ENCODE results near the gene SPATA31E1. TPM values are rescaled to one million over a fixed set of nuclear protein-coding genes. Genes with fewer than 3 reads are reported as not detected.

The SPATA31E1 gene
- total and polyA plus RNA-seq, 10 of the 15 experiments (the other 5 are each of a cell fraction or from before 2014, with no cell fraction given): not detected

GRCh38 chr9:87869082-87869481 lies 13.6 kb upstream of the SPATA31E1 start:
- CTCF ChIA-PET: no interaction called here
- RAD21 ChIA-PET (ENCODE audit: unreplicated experiment): no interaction called here
- no TSS peak for BruUV-seq (replicated peaks)
- ATAC-seq: no peak
- no peak for TF ChIP-seq ZSCAN29 (IDR thresholded peaks at IDR 0.05)
- TF ChIP-seq JUND (IDR thresholded peaks at IDR 0.05; ENCODE audit: low read depth, low read length): no peak
- no peak for TF ChIP-seq PAX5 (IDR thresholded peaks at IDR 0.05; ENCODE audit: borderline replicate concordance, low read depth, low read length)
- TF ChIP-seq ZNF207 (IDR thresholded peaks at IDR 0.05; ENCODE audit: borderline replicate concordance): no peak
- TF ChIP-seq IKZF2 (IDR thresholded peaks at IDR 0.05): no peak
- no peak for TF ChIP-seq PKNOX1 (IDR thresholded peaks at IDR 0.05)
- TF ChIP-seq SIX5 (IDR thresholded peaks at IDR 0.05; ENCODE audit: low read depth, low read length, severe bottlenecking): no peak
- TF ChIP-seq SIN3A (IDR thresholded peaks at IDR 0.05; ENCODE audit: low read depth, low read length): no peak
- TF ChIP-seq E4F1 (IDR thresholded peaks at IDR 0.05; ENCODE audit: borderline replicate concordance, partially characterized antibody): no peak
- TF ChIP-seq SMAD5 (IDR thresholded peaks at IDR 0.05; ENCODE audit: low read depth): no peak
- no peak for TF ChIP-seq MTA3 (IDR thresholded peaks at IDR 0.05; ENCODE audit: borderline replicate concordance, low read length)
- TF ChIP-seq SRF (IDR thresholded peaks at IDR 0.05; ENCODE audit: low read depth in 2 of 2, low read length in 2 of 2): no peak
- no peak for TF ChIP-seq CHD1 (IDR thresholded peaks at IDR 0.05; ENCODE audit: low read depth, low read length)
- no peak for TF ChIP-seq STAT1 (conservative IDR thresholded peaks at IDR 0.05)
- TF ChIP-seq MTA2 (IDR thresholded peaks at IDR 0.05; ENCODE audit: low read depth): no peak
- no peak for TF ChIP-seq ATF7 (IDR thresholded peaks at IDR 0.05; ENCODE audit: low read depth)
- no peak for TF ChIP-seq MYB (IDR thresholded peaks at IDR 0.05; ENCODE audit: borderline replicate concordance, low read depth, low read length)
- FAIRE-seq: no peak
- Histone ChIP-seq H3K9ac (ENCODE audit: control insufficient read depth, insufficient read depth, low read length) (no peak overlapping the region), H3K79me2 (ENCODE audit: control insufficient read depth, insufficient read depth, low read length) (no peaks in the 10 kb centered on the region), H3K36me3 (ENCODE audit: control insufficient read depth in 2 of 2, insufficient read depth in 2 of 2, low read length in 1 of 2) (no peaks in the 10 kb centered on the region), H3K27ac (ENCODE audit: control insufficient read depth, insufficient read depth) (no peak overlapping the region), H3K27me3 (replicated peaks in 1 of 2; ENCODE audit: control insufficient read depth in 2 of 2, insufficient read depth in 2 of 2, low read length in 1 of 2) (no peaks in the 10 kb centered on the region; a peak in 1 of 4 replicates), H2AFZ (ENCODE audit: control insufficient read depth, low read depth, low read length) (no peak overlapping the region), H3K9me3 (replicated peaks; ENCODE audit: control insufficient read depth, insufficient read depth, low read length) (no peaks in the 10 kb centered on the region), H3K4me2 (ENCODE audit: control insufficient read depth, insufficient read depth) (no peak overlapping the region), H3K4me3 (no peak overlapping the region), H3K4me1 (ENCODE audit: control insufficient read depth, insufficient read depth, low read length) (no peaks in the 10 kb centered on the region), H4K20me1 (ENCODE audit: control insufficient read depth, insufficient read depth) (no peaks in the 10 kb centered on the region)
- in situ Hi-C loops (cut with MboI): no loop called here
- intact Hi-C loops (cut with micrococcal nuclease; ENCODE audit: unreplicated experiment): no loop called here
- no peak for DNase-seq (ENCODE audit: low read depth, low spot score)
- WGBS (ENCODE audit: insufficient coverage, insufficient replicate concordance, low lambda C conversion rate, missing lambda C conversion rate): 97% methylated on average over 6 of the region's 11 CpGs
- POLR2A ChIA-PET: no interaction called here
- SMC1A ChIA-PET (ENCODE audit: uncharacterized antibody, unreplicated experiment): no interaction called here

Data from GM12878 (cell line).